ENCODE data around the gene TM9SF3. TPM values are rescaled to one million over a fixed set of nuclear protein-coding genes. Genes with fewer than 3 reads are reported as not detected.
A peak's percentile ranks its signal among the peaks of the same experiment; 100 is the strongest.

The TM9SF3 gene
- 10 to 100 TPM; 27.5 to 36.8 (median 36.1) TPM for polyA plus RNA-seq

DNA sequence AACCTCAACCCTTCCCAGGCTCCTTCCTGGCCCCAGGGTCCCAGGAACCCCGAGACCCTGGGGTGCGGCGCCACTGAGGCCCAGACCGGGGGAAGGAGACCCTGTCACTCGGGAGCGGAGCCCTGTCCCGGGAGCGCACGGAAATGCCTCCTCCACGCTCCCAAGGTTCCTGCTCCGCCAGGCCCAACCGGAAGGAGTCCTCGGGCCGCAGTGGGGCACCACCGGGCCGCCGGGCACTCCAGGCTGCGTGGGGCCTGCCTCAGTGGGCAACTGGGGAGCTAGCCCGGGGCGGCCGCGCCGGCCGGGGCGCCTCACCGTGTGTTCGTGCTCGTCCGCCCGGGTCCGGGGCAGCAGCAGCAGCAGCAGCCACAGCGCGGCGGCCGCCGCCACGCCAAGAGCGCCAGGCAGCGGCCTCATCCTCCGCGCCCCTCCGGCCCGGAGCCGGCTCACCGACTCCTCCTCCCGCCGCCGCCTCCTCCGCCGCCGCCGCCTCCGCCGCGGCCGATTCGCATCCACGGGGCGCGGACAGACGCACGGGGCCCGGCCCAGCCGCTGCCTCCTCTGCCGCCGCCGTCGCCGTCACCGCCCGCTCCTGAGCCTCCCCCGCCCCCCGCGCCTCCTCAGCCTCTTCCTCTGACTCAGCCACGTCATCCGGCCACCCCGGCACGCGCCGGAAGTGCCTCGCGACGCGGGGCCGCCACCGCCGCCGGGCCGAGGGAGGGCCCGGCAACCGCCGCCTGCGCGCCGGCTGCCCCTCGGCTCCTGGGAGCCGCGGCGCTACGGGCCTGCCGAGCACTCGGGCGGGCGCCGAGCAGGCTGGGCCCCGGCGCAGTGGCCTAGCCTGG, at the start of gene TM9SF3:
Gene TM9SF3 (minus strand): TSS at position 594 of the 845 bp plus-strand sequence. CDS start 177 bp downstream, at position 417.
- peak within 1 kb of the TSS; percentile 99 for H3K27ac ChIP-seq (ENCODE audit: low read depth, low read length)
- WGBS, 3 donors, result 0 to 1% (median 0%) methylated on average over 65 to 106 of the region's 107 CpGs

DNA sequence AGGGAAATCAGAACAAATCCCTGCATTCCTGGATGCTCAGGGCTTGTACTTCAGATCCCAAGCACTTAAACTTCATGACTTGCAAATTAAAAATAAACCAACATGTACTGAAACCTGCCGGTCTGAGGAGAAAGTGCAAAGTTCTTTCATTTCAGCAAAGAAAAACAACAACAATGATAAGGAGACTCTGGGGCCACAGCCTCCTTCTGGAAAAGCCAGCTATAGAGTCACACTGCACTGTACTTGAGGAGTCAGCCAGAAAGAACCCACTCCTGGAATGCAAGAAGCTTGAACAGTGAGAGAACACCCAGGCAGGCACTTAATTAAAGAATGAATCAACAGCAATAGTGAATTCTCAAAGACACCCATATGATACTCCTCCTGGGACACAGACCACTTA, 49.7 kb upstream of the TM9SF3 start:
- 27 to 61% (median 49%) methylated on average over 1 of the region's 1 CpG for WGBS, 3 donors
- H3K27ac ChIP-seq (ENCODE audit: low read depth, low read length), result no peak overlapping the region

- H3K27ac ChIP-seq (ENCODE audit: low read depth, low read length), result no peak overlapping the region
- WGBS, 3 donors, result 70 to 76% (median 72%) methylated on average over 4 of the region's 4 CpGs
Measured at GRCh38 chr10:96632974-96633710, 46.3 kb upstream of the TM9SF3 start.

DNA sequence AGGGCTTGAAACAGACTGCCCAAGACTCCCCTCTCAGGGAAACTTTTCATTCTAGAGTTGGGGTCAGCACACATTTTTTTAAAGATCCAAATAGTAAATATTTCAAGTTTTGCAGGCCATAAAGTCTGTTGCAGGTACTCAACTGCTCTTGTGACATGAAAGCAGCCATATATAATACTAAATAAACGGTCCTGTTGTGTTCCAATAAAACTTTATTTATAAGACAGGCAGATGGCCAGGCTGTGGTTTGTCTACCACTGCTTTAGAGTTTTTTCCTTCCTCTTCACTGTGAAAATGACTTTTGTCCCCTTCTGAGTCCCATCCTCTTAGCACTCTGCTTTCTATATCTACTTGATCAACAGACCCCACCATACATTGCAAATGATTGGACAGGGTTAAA, 40.5 kb upstream of the TM9SF3 start:
- 73 to 81% (median 80%) methylated on average over 1 of the region's 1 CpG for WGBS, 3 donors
- H3K27ac ChIP-seq (ENCODE audit: low read depth, low read length), result no peak overlapping the region

DNA sequence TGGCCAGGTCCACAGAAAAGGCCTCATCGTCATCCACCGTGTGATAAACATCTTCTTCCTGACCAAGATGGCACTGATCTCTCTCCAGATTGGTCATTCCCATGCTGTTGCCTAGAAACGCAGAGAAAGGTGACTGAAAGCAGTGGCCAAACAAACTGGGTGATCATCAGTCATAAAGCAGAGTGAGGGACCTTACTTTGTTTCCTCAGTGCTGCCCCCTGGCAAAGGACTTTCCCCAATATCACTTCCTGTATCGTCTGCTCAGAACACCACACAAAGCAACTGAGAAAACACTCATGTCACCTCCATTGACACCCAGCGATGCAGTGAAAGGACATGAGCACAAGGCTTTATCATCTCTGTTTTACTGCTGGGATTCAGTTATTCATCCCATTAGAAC, 40.0 kb upstream of the TM9SF3 start:
- WGBS, 3 donors, result 72 to 83% (median 82%) methylated on average over 5 of the region's 5 CpGs
- H3K27ac ChIP-seq (ENCODE audit: low read depth, low read length), result no peak overlapping the region

DNA sequence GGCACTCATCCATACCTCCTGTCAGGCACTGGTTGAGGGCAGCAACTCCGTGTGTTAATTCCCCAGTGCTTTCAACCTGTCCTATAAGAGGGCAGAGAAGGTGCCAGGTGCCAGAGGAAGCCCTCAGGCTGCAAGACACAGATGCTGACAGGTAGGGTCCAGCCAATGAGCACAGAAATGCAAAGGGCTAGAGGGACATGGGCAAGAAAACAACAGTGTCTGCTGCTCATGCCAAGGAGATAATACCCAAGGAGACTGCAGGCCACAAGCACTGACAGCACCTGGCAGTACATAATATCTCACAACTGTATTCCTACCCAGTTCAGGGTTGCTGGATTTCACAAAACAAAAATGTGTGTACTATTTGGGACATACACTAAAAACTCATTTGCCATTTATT, 38.4 kb upstream of the TM9SF3 start:
- 76 to 82% (median 77%) methylated on average over 1 of the region's 1 CpG for WGBS, 3 donors
- H3K27ac ChIP-seq (ENCODE audit: low read depth, low read length), result no peak overlapping the region

DNA sequence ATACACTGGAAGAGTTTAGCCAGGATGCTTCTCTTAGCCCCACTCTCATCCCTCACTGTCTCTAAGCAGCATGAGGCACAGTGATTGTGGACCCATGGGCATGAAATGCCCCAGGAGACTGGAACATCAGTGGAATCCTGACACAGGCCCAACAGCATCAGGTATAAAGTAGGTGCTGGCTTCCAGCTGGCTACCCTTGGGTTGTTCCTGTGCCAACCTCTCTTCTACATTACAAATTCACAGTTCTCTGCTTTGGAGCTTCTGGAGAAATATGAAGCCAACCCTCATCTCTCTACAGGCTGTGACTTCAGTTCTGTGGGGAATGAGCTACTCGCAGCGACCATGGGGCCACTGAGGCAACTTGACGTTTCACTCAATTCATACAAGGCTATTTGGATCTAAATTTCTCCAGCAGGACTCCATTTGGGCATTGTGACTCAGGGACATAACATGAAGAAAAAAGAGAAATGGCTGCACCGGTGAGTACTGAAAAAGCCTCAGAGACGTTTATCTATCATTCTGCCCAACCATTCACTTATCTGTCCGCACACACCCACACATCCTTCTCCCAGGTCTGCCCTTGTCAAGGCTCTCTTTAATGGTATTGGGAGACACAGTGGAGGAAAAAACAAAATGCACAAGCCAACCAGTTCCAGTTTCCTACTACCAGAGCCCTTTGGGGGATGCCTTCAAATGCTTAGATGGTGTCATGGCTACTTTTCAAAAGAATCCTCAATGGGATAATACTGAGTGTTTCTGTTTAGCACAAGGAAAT, 35.4 kb upstream of the TM9SF3 start:
- 76 to 82% (median 77%) methylated on average over 6 of the region's 6 CpGs for WGBS, 3 donors
- no peak overlapping the region for H3K27ac ChIP-seq (ENCODE audit: low read depth, low read length)

- WGBS, 3 donors, result 75 to 85% (median 80%) methylated on average over 17 of the region's 17 CpGs
Measured at GRCh38 chr10:96619796-96620773, 33.3 kb upstream of the TM9SF3 start.

DNA sequence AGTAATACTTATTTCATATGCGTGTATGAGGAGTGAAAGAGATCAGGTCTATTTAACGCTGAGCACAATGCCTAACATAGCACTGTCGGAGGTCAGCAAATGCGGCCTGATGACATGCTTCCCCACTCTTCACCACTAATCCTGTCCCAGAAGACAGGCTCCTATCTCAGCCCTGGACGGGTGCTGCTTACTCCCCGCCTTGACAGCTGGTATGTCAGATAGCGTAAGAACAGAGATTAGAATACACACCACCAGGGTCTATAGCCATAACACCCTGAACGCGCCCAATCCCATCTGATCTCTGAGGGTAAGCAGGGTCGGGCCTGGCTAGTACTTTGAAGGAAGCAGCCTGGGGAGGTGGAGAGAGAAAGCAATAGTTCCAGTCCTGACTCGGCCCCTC, 32.3 kb upstream of the TM9SF3 start:
- 75 to 87% (median 84%) methylated on average over 11 of the region's 11 CpGs for WGBS, 3 donors
- no peak overlapping the region for H3K27ac ChIP-seq (ENCODE audit: low read depth, low read length)

More at GRCh38 chr10:96619796-96620773, 33.3 kb upstream of the TM9SF3 start:
- H3K27ac ChIP-seq (ENCODE audit: low read depth, low read length), result no peak overlapping the region

- 5 to 53% (median 45%) methylated on average over 2 of the region's 2 CpGs for WGBS, 3 donors
- H3K27ac ChIP-seq (ENCODE audit: low read depth, low read length), result no peak overlapping the region
Measured at GRCh38 chr10:96618653-96619052, 31.8 kb upstream of the TM9SF3 start.

GRCh38 chr10:96616961-96617360, 30.1 kb upstream of the TM9SF3 start:
- whole genome bisulfite sequencing, 3 donors, result 57 to 73% (median 63%) methylated on average over 4 of the region's 4 CpGs
- no peak overlapping the region for H3K27ac ChIP-seq (ENCODE audit: low read depth, low read length)

GRCh38 chr10:96614515-96614914, 27.7 kb upstream of the TM9SF3 start:
- 73 to 89% (median 75%) methylated on average over 2 of the region's 2 CpGs for WGBS, 3 donors

DNA sequence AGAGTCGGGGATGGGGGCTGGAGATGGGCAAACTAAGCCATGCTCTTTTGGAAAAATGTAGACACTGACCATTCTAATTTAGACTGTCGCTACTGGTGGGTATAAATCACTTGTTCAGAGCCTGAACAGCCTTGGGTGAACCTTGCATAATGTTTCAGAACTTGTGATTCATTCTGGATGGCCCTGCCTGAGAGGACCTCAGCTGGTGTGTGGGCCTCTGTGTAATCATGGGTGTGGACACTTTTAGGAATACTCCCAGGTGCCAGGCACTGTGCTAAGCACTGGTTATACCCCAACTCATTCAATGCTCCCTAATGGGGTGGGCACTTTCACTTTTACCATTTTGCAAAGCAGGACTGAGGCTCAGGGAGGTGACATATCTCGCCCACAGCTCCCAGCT, 26.8 kb upstream of the TM9SF3 start:
- WGBS, 3 donors, result 94 to 96% (median 94%) methylated on average over 3 of the region's 3 CpGs
- H3K27ac ChIP-seq (ENCODE audit: low read depth, low read length), result no peak overlapping the region

More at GRCh38 chr10:96614515-96614914, 27.7 kb upstream of the TM9SF3 start:
- H3K27ac ChIP-seq (ENCODE audit: low read depth, low read length), result no peak overlapping the region

GRCh38 chr10:96612055-96612830, 25.4 kb upstream of the TM9SF3 start:
- no peak overlapping the region for H3K27ac ChIP-seq (ENCODE audit: low read depth, low read length)

DNA sequence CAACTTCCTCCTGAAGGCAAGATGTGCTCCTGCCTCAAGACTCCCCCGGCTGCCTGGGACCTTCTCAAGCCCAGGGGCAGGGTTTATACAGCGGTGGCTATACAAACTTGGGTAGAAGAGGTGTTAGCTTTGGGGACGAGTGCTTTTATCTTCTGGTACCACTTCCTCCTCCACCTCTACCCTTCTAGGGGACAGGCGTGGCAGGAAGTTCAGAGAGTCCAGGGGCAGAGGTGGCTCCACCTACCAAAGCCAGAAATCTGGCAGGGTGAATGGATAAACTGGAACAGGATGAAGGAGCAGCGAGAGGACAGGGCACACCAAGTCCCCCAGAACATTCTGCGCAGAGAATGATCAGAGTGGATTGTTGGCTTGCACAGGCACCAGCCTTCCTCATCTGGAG, 24.0 kb upstream of the TM9SF3 start:
- WGBS, 3 donors, result 68 to 83% (median 75%) methylated on average over 6 of the region's 6 CpGs
- no peak overlapping the region for H3K27ac ChIP-seq (ENCODE audit: low read depth, low read length)

More at GRCh38 chr10:96612055-96612830, 25.4 kb upstream of the TM9SF3 start:
- WGBS, 3 donors, result 78 to 86% (median 78%) methylated on average over 8 of the region's 8 CpGs

- no peak overlapping the region for H3K27ac ChIP-seq (ENCODE audit: low read depth, low read length)
- WGBS, 3 donors, result 86 to 97% (median 86%) methylated on average over 7 of the region's 7 CpGs
Measured at GRCh38 chr10:96609510-96609909, 22.7 kb upstream of the TM9SF3 start.

DNA sequence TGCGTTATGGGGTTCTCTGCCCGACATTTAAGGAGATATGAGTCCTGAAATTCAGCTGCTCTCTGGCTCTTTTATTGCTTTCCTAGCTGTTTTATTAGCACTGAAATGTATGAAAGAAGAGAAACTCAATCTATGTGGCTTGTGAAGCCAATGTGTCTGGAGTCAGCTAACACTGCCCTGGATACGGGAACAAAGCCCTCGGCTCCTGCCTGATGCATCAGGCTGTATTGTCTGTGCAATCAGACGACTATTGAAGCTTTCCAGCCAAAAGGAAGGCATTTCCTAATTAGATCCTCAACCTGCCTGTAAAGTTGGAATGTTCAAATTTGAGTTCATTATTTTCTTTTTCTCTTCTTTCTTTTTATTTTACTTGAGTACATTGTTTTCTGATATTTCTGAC, 22.0 kb upstream of the TM9SF3 start:
- WGBS, 3 donors, result 70 to 87% (median 83%) methylated on average over 5 of the region's 5 CpGs
- H3K27ac ChIP-seq (ENCODE audit: low read depth, low read length), result no peak overlapping the region

Data from adipose tissue (tissue), 3 donors.